ENCODE measurements around the gene ZRANB3.

ZRANB3 gene

DNA sequence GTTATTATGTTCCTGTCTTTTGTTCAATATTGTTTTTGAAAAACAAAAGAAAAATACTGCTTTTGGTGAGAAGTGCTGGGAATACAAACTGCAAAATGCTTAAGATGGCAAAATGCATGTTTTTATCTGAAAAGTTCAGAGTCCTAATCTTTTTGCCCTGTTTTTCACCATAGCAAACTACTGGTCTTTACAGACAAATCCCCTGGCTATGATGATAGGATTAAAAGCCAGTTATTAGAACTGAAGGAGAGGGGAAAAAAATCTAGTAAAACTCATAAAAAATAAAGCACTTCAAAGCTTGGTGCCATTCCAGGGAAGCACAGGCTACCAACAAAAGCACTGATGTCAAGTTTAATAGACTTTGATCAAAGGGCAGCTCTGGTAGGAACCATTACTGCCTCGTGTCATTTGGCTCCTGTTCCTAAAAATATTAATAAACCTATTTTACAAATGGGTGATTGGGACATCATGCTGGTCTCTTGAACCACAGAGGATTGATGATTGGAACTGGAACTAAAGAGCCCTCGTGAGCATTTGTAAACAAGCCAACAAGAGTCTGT lies 284.2 kb downstream of the ZRANB3 start:
- DNase-seq, result no peak

DNA sequence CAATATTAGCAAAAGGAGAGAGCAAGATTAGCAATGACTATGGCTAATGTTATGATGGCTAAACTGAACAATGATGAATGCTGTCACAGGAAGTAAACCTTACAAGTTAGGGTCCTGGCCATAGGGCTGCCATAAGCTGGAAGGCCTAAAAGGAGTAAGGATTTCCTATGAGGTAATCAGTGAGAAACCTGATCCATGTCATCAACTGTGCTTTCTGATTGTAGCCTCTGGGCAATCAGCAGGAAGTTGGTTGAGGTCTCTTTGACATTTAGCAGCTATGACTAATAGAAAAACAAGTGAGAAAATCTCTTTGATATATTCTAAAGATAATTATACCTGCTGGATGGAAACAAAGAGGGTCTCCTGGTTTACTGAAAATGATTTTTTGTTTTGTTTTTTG lies 285.9 kb downstream of the ZRANB3 start:
- DNase-seq, result no peak

DNA sequence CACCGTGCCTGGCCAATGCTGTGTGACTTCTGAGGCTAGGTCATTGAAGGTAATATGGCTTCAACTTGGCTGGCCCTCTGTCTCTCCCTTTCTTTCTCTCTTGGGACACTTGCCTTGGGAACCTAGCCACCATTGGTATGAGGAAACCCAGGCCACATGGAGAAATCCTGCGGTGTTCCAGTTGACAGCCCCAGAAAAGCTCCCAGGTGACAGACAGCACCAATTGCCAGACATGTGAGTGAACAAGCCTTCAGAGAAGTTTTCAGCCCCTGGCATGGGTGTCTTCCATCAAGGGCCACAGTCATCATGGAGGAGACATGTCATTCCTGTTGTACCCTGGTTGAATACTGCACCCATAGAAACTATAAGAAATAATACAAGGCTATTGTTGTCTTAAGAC lies 292.4 kb downstream of the ZRANB3 start:
- no peak for DNase-seq

DNA sequence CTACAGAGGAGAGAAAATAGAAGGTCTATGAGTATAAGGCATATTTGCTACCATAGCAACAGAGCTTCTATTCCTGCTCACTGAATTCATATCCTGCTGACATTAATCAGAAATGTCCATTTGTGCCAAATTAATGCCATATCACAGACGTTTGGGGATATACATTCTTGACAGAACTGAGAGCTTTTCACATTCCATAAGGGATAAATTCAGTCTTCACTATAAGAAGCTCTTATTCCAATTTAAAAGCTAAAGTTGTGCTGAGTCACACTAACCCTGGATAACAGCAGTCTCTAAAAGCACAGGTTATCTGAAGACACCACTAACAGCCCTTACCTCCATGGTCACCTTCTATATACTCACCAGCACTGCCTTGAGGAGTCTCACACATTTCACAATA lies 300.9 kb downstream of the ZRANB3 start:
- DNase-seq, result no peak

DNA sequence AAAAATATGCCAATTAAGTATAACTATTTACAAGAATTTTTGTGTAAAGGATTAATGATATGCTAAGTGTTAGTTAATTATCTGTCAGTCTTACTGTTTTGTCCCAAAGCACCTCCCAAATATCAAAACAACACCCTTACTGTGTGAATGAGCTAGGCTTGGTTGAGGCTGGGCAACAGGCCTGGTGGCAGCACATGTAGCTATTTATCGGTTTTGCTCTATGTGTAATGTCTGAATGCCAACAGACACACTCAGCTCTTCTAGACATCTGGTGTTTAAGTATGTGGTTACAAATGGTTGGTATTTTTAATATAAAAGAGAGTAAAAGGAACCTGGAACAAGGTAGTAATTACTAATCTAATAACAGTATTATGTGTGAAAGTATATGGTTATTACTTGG lies 303.6 kb downstream of the ZRANB3 start:
- no peak for DNase-seq

DNA sequence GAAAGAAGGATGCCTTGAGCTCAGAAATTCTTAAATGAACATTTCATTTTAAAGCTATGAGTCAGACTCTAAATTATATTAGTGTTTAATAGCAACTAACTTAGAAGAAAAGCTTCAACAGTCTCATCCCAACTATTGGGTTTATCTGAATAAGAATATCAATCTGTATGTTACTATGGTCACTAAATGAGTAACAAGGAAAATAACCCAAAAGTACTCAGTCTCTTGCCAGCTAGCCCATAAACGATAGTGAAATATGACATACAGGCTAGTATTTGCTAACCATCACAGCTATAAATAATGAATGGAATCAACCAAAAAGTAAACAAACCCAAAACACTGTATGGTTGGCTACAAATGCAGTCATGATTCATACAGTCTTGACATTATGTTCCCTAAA lies 304.1 kb downstream of the ZRANB3 start:
- no peak for DNase-seq

DNA sequence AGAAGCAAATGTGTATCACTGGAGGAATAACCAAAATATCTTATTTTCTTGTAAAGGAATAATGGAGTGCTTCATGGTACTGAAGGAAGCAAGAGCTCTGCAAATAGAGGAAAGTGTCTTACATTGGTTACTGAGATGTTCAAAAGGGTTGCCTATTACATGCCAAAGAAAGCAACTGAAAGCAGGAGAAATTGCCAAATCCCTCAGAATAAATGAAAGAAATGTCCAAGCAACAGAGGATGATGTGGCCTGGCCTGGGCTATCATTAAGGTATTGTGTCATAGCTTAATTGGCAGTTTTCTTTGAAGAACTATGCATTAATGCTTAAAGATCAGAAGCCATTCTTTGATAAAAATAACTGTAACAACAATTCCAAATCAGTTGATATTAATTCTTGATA lies 305.2 kb downstream of the ZRANB3 start:
- DNase-seq, result no peak

DNA sequence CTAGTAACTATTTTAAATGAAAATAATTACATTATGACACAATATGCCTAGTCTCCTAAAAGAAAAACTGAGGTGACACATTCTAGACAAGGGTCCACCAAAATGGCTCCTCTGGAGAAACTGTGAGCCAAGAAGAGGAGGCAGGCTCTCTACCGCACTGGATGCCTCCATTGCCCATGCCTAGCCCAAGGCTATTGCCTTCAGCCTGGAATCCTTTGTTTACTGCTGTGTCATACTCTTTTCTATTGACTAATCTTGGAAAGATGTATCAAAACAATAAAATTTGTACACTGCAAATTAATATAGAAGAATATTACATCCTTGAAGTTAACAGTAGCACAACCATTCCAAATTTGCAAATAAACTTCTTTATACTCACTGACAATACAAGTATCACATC lies 311.8 kb downstream of the ZRANB3 start:
- no peak for DNase-seq

DNA sequence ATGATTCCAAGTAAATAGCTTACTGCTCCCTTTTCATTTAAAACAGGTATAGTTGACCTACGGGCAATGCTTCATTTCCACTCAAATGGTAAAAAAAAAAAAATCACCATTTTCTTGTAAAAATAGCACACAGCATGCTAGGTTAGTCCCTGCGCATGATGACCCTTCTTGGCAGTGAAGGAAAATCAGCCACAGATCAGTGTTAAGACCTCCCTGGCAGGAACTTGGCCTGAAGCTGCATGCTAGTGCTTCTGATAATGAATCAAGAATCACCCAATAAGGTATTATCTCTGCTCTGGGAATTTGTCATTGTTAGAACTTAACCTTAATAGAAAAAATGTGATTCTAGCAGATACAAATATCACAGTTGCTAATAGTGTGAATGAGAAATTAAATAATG lies 312.6 kb downstream of the ZRANB3 start:
- DNase-seq, result no peak

DNA sequence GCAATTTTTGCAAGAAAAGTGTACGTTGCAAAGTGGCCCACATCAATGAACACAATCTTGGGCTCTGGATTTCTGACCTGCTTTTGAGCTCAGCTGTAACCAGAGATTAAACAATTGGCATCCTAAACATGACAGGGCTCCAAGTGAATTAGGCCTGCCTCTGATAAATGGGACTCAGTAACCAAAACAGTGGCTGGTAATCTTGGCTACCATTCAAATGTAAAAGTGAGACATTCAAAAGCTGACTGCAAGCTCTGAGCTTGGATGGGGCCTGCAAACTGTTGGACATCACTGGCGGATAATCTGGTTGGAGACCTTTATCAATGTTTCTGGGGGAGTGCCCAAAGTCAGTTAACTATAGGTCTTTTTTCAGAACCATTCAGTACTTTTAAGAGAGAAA lies 318.3 kb downstream of the ZRANB3 start:
- DNase-seq, result no peak

DNA sequence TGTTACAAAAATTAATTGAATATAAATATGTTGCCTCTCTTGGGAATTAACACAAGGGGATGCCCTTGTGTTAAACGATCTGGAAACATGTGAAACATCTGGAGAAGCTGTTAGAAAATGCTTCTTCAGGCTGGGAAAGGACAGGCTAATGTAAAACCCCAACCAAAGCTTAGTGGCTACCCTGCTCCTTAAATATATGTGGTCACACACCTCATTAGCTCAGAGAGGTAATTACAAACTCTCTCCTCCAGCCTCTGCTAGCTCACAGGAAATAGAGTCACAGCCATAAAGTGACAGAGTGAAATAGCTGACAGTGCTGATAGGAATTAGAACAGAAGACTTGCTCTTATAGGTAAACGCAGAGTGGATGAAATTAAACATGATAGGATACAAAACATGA lies 323.0 kb downstream of the ZRANB3 start:
- no peak for DNase-seq

DNA sequence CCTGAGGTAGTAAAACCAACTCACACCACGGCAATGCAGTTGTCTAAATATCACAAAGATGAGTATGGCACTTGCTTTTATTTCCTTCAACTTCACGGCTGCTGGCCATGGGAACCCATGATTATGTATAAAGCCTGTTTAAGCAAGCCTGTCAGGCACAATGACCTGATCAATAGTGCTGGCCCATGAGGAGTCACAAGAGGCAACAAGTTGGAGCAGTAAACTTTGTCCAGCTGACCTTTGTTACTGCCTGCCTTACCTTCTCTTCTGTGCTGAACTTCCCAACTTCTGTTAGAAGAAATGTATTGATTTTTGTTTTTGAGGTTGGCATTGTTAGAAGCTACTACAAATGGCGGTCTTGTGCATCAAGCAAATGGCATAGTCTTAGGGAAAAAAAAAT lies 327.1 kb downstream of the ZRANB3 start:
- no peak for DNase-seq

DNA sequence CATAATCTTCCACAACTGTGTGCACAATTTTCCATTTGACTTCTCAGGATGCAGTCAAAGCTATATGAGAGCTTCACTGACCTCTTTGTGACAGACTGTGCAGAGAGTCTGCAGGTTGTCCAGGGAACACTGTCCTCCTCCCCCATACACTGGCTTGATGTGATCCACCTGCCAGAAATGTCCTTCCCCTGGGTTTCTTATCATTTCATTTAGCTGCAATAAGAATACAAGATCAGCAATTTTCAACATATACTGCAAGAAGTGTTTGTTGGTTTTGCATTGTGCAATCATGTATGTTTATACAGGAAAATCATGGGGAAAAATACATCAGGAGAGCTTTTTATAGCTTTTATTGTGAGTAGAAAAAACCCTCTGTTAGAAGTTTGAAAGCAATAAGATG lies 328.3 kb downstream of the ZRANB3 start:
- no peak for DNase-seq

DNA sequence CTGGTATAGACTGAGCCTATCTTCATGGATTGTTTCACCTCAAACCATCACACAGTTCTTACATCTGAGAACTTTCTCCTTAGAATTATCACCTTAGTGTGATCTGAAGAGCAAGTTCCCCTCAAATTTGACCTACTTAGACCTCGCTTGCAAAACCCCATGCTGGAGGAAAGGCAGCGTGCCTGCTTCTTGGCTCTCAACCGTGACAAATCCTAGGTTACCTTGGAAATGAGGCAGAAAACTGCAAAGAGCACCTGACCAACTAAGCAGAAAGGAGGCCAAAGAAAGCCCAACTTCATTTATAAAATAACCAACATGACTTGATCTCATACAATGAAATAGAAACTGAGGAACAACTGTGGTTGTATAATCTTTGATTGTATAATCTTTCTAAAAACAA lies 332.5 kb downstream of the ZRANB3 start:
- DNase-seq, result no peak

DNA sequence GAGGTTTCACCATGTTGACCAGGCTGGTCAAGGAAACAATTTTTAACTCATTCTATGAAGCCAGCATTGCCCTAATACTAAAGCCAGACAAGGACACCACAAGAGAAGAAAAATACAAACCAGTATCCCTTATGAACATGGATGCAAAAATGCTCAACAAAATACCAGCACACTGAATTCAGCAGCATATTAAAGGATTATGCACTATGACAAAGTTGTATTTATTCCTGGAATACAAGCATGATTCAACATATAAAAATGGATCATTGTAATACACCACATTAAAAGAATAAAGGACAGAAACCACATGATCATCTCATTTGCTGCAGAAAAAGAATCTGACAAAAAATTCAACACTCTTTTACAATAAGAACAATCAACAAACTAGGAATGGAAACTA lies 340.2 kb downstream of the ZRANB3 start:
- no peak for DNase-seq

DNA sequence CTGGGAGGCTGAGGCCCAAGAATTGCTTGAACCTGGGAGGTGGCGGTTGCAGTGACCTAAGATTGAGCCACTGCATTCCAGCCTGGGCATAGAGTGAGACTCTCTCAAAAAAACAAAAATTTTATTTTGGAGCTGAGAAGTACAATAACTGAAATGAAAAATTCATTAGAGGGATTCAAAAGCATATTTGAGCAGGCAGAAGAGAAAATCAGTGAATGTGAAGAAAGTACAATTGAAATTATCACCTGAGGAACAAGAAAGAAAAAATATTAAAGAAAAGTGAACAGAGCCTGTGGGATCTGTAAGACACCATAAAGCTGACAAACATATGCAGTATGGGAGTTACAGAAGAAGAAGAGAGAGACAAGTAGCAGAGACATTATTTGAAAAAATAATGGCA lies 341.9 kb downstream of the ZRANB3 start:
- no peak for DNase-seq

DNA sequence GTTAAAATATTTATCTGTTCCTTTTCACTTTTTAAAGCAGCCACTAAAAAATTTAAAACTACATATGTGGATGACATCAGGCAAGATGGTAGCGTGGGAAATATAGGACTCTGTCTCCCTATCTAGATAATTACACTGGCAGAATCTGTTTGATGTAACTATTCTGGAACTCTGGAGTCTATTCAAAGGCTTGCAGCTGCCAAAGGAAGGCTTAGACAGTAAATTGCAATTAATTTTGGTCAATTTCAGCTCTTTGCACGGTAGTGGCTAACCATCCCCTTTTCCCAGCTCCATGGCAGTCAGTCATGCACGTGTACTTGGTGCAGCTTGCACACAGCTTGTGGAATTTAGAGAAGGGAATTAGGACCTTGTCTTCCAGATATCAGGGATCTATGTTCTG lies 343.7 kb downstream of the ZRANB3 start:
- DNase-seq, result no peak

DNA sequence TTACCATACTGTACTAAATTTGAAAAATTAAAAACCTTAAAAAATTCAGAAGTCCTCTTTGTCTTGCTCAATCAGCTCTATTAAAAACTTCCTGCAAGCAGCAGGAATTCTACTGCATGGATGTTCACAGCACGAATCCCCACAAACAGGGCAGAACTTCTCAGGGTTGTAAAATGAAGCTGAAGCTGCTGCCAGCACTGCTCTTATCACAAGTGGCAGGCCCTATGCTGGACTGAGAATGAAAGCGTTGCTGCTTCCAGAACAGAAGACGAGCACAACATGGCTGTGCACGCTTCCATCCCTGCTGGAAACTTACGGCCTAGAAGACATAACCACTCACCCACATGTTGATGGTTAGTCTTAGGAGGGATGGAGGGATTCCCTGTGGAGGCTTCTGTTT lies 345.0 kb downstream of the ZRANB3 start:
- no peak for DNase-seq

DNA sequence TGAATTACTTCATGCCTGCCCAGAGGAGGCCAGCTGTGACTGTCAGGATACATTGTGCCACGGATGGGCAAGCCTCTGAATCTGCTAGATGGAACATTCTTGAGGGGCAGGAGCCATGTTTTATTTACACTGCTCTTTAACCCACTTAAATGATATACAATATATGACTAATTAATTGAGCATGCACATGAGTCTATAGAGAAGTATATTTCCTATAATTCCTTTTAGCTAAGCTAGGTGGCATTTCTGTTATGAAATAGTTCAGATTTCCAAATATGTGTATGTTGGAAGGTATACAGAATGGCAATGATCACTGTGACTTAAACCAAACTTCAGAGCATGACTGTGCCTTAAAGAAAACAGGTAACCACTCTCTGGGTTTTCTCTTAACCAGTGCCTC lies 347.2 kb downstream of the ZRANB3 start:
- no peak for DNase-seq

DNA sequence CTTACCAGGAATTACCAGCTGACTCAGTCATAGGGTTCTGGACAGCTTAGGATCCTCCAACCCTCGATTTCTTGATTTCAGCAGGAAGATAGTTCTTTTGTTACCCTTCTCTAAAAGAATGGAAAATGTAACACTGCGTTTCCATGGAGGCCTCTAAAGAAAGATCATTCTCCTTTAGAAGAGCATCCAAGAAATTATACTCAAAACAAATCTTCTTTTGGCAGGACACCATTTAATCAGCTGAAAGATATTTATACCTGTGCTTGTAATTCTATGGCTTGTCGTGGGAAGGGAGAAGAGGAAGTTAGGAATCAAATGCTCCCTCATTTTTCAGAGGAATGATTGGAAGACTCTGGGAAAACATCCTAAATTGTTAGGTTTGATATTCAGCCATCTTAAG lies 348.4 kb downstream of the ZRANB3 start:
- DNase-seq, result no peak

DNA sequence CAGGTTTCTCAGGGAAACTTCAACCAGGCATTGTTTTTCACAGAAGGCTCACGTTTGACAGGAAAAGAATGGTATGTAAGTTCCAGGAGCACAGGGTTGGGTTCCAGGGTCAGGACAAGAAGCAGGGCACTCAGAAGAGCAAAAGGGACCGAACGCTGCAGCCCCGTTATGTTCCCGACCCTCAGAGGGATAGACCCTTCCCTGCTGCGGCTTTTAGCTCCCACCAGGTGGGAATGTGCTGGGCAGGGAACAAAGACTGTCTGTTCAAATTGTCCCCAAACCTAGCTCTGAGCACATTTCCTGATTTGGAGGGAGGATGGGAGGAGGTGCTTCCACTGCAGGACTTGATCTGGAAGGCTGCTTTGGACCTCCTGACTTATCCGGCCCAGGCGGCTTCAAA lies 348.8 kb downstream of the ZRANB3 start:
- no peak for DNase-seq

DNA sequence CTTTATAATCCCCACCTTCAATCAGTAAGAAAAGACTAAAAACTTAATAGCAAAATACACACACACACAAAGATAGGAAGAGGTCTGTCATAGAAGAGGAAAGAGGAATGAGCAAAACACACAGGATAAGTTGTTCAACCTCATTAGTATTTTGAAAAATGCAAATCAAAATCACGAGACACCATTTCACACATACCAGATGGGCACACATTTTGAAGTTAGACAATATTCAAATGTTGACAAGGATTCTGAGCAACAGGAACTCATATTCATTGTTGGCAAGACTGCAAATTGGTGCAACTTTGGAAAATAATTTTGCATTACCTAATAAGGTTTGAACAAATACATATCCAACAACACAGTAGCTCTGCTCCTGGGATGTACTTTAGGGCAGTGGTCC lies 351.3 kb downstream of the ZRANB3 start:
- DNase-seq, result no peak

DNA sequence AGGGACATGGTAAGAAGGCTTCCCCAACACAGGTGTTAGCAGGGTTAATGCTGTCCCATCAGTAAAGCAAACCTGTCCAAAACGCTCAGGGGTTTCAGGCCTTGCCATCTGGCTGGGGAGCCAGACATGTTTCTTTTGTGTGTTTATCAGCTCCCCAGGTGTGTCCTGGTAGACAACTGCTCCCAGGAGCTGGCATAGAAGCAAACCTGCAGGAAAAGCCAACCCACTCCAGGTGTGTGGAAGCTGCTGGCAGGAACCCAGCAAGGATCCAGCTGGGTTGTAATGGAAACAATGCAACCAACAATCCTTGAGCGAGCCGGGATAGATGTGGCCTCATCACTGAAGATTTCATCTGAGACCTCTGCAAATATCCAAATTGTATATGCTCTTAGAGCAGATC lies 355.8 kb downstream of the ZRANB3 start:
- no peak for DNase-seq

DNA sequence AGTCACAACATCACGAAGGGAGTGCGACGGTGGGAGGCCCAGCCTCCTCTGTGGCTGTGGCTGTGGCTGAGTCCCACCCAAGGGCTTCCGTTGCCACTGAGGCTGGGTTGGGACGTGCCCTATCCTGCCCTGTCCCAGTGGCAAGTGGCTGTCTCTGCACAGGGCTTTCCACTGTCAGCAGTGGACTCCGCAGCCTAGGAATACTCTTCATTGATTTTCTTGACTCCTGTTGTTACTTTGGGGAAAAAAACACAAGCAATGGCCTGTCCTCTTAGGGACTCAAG lies 356.3 kb downstream of the ZRANB3 start:
- no peak for DNase-seq

DNA sequence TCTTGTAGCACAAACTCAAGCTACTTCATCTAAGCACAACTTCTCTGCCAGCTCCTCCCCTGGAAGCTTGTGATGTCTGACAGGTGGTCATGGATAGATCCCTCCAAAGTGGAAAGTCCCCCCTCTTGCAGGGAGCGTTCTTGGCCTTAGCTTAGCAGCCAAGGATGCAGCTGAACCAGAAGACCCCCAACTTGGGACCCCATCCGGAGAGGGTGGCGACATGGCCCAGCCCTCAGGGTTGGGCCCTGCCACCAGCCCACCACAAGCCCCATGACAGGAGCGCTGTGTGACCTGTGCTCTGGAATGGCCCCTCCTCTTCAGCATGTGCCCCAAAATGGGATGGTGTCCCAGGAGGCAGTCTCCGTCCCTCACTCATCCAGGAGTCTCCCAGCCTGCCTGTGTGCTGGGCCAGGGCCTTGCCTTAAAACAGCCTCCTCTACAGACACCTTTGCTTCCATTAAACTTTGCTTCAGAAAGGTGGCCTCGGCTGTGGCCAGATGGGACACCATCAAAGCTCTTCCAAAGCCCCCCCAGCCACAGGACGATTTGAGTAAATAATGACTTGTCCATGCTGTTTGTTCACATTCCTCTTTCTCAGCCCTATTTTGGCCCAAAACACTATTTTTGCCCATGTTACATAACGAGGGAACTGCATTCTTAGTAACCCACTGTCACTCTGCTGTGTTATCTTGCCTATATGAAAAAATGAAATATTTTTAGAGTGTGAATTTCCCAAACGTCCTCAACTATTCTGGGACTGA lies 356.8 kb downstream of the ZRANB3 start:
- no peak for DNase-seq
